Aorta (tissue), 5 donors: ENCODE data around the gene MAEL. TPM values are rescaled to one million over a fixed set of nuclear protein-coding genes. Genes with fewer than 3 reads are reported as not detected.

Source experiments
- ATAC-seq: fragments of 200-7000 bp; cut with Tn5 transposase; one replicate; pipeline ENCODE4 v1.9.1; 2022; ENCODE audit warnings: moderate library complexity; ENCODE audit not compliant: low FRiP score
- DNase-seq, 2 donors: peaks; one replicate each; pipeline ENCODE4 v3.0.0-alpha.2; 2020
- H3K27ac ChIP-seq, 2 donors: one replicate each; pipeline ENCODE4 v1.5.1; 2013; ENCODE audit warnings: low read length in 2 of 2, mild to moderate bottlenecking in 2 of 2, moderate library complexity in 2 of 2, control low read depth in 1 of 2, inconsistent platforms in 1 of 2, low read depth in 1 of 2
- H3K27me3 ChIP-seq, 2 donors: one replicate each; pipeline ENCODE4 v1.6.1; 2013; ENCODE audit warnings: control low read depth in 1 of 2, low read length in 1 of 2, mild to moderate bottlenecking in 1 of 2, moderate library complexity in 1 of 2; ENCODE audit not compliant: insufficient read depth in 2 of 2, control insufficient read depth in 1 of 2
- H3K36me3 ChIP-seq, 2 donors: one replicate each; pipeline ENCODE4 v1.6.1; 2013; ENCODE audit warnings: control low read depth in 1 of 2, low read length in 1 of 2, mild to moderate bottlenecking in 1 of 2; ENCODE audit not compliant: insufficient read depth in 2 of 2, control insufficient read depth in 1 of 2
- H3K4me1 ChIP-seq, 2 donors: one replicate each; pipeline ENCODE4 v1.6.1; 2013; ENCODE audit warnings: low read length in 2 of 2, control low read depth in 1 of 2, mild to moderate bottlenecking in 1 of 2, moderate library complexity in 1 of 2; ENCODE audit not compliant: insufficient read depth in 2 of 2, control insufficient read depth in 1 of 2
- H3K4me3 ChIP-seq, 2 donors: one replicate each; pipeline ENCODE4 v1.5.1; 2013; ENCODE audit warnings: low read length in 2 of 2, control low read depth in 1 of 2, mild to moderate bottlenecking in 1 of 2
- H3K9me3 ChIP-seq: one replicate; pipeline ENCODE4 v1.6.1; 2013; ENCODE audit warnings: mild to moderate bottlenecking, low read length; ENCODE audit not compliant: control insufficient read depth
- WGBS, 2 donors: extraction: QIAGEN DNeasy Blood & Tissue Kit; methylation state at CpG; one replicate each; pipeline ENCODE4 v1.1.7; 2013; 5-methylcytosine and 5-hydroxymethylcytosine counted together
- intact Hi-C, 2 donors: fragments of 100-400 bp; cut with DNase I; formaldehyde crosslinking; loops; one replicate each; pipeline versions ENCODE4 v1.14.2 to v1.15.0; 2022
- polyA plus RNA-seq, 2 donors: library from polyadenylated mRNA; stranded (reverse); fragments of 200-250 nt; gene quantifications; one replicate each; pipeline ENCODE4 v1.2.3, GENCODE V29; 2013
- total RNA-seq, 2 donors: library from RNA; stranded (reverse); fragmentation: NEBNext Ultra II Directional; extraction: Animal tissue kit (Norgen Biotek cat#: 25700); gene quantifications; one replicate each; pipeline ENCODE4 v1.2.1, GENCODE V29; 2021
- donor health status: healthy with polysubstance abuse.
- donor health status: Bipolar disorder and iron deficiency.
- donor health status: DM: no; HTN: no; CAD: no.
- donor health status: DM: no; HTN: no; CAD: no.
- donor health status: DM: yes; HTN: yes; CAD: no.

The MAEL gene
- total and polyA plus RNA-seq, 4 donors, result 0.28 TPM; not detected in 3

GRCh38 chr1:167056529-167057231 lies 67.6 kb downstream of the MAEL start:
- ATAC-seq, result no peak
- intact Hi-C loops, result loop anchor here (5.0 to 10.0 kb wide), 4 partner anchors 82 to 169 kb away; partner anchors contain the start of gene ILDR2 (in 1 of the 2)
- WGBS, 2 donors, result 56 to 57% methylated on average over 10 of the region's 10 CpGs
- Histone ChIP-seq H3K27me3 (no peaks in the 10 kb centered on the region), H3K9me3 (no peaks in the 10 kb centered on the region), H3K36me3 (no peaks in the 10 kb centered on the region), H3K4me3 (no peak overlapping the region), H3K27ac (no peak overlapping the region), H3K4me1 (no peaks in the 10 kb centered on the region)
- no peak for DNase-seq

- Histone ChIP-seq H3K4me3 (no peak overlapping the region), H3K4me1 (no peaks in the 10 kb centered on the region), H3K27me3 (no peaks in the 10 kb centered on the region), H3K9me3 (no peaks in the 10 kb centered on the region), H3K27ac (no peak overlapping the region), H3K36me3 (no peaks in the 10 kb centered on the region)
- ATAC-seq (no peak), DNase-seq (no peak)
- intact Hi-C loops, result loop anchor here (5.0 to 10.0 kb wide), 4 partner anchors 82 to 170 kb away; partner anchors contain the start of gene ILDR2 (in 1 of the 2)
- WGBS, 2 donors, result 37 to 40% methylated on average over 6 of the region's 6 CpGs
Observed at GRCh38 chr1:167057241-167057688, 68.2 kb downstream of the MAEL start.

- 9 to 11% methylated on average over 17 of the region's 17 CpGs for WGBS, 2 donors
- Histone ChIP-seq H3K4me3 (no peak overlapping the region), H3K4me1 (no peaks in the 10 kb centered on the region), H3K36me3 (no peaks in the 10 kb centered on the region), H3K27ac (no peak overlapping the region), H3K9me3 (no peaks in the 10 kb centered on the region), H3K27me3 (no peaks in the 10 kb centered on the region)
- intact Hi-C loops, result loop anchor here (1.0 to 10.0 kb wide), 5 partner anchors 84 to 175 kb away; partner anchors contain the start of gene ILDR2 (in 1 of the 2)
- peak; percentile 84 for ATAC-seq
- DNase-seq, result peak; percentile 76 to 89
Observed at GRCh38 chr1:167059045-167059808, 70.1 kb downstream of the MAEL start.

- H3K4me1 ChIP-seq, result no peaks in the 10 kb centered on the region
- DNase-seq (no peak), ATAC-seq (no peak)
- H3K9me3 ChIP-seq, result no peaks in the 10 kb centered on the region
- intact Hi-C loops, result loop anchor here (1.0 to 10.0 kb wide), 5 partner anchors 85 to 175 kb away; partner anchors contain the start of gene ILDR2 (in 1 of the 2)
- H3K27me3 ChIP-seq, result no peaks in the 10 kb centered on the region
- H3K4me3 ChIP-seq, result no peak overlapping the region
- WGBS, 2 donors, result 38 to 39% methylated on average over 1 of the region's 1 CpG
- no peak overlapping the region for H3K27ac ChIP-seq
- no peaks in the 10 kb centered on the region for H3K36me3 ChIP-seq
Observed at GRCh38 chr1:167059809-167060107, 70.7 kb downstream of the MAEL start.

GRCh38 chr1:167060141-167061072 lies 71.3 kb downstream of the MAEL start:
- intact Hi-C loops, result no loop called here
- 72% methylated on average over 10 of the region's 10 CpGs for WGBS, 2 donors

GRCh38 chr1:167061073-167061464 lies 72.0 kb downstream of the MAEL start:
- Histone ChIP-seq H3K27ac (no peak overlapping the region), H3K27me3 (no peaks in the 10 kb centered on the region), H3K4me1 (no peaks in the 10 kb centered on the region), H3K4me3 (no peak overlapping the region), H3K36me3 (no peaks in the 10 kb centered on the region), H3K9me3 (no peaks in the 10 kb centered on the region)
- no peak for ATAC-seq
- intact Hi-C loops, result no loop called here
- WGBS, 2 donors, result 83 to 87% methylated on average over 3 of the region's 3 CpGs
- no peak for DNase-seq

More at GRCh38 chr1:167060141-167061072, 71.3 kb downstream of the MAEL start:
- Histone ChIP-seq H3K9me3 (no peaks in the 10 kb centered on the region), H3K36me3 (no peaks in the 10 kb centered on the region), H3K4me3 (no peak overlapping the region), H3K27ac (no peak overlapping the region), H3K27me3 (no peaks in the 10 kb centered on the region), H3K4me1 (no peaks in the 10 kb centered on the region)
- DNase-seq (no peak), ATAC-seq (no peak)

- no peaks in the 10 kb centered on the region for H3K36me3 ChIP-seq
- intact Hi-C loops, result loop anchor here (5.0 kb wide), 3 partner anchors 63 to 468 kb away; no protein-coding TSS in a partner anchor
Observed at GRCh38 chr1:167064621-167065020, 75.5 kb downstream of the MAEL start.

GRCh38 chr1:167065471-167065870 lies 76.4 kb downstream of the MAEL start:
- H3K27me3 ChIP-seq, result no peaks in the 10 kb centered on the region
- no peaks in the 10 kb centered on the region for H3K9me3 ChIP-seq
- DNase-seq (no peak), ATAC-seq (no peak)
- H3K27ac ChIP-seq, result no peak overlapping the region
- no peaks in the 10 kb centered on the region for H3K36me3 ChIP-seq
- no peaks in the 10 kb centered on the region for H3K4me1 ChIP-seq
- WGBS, 2 donors, result 91% methylated on average over 8 of the region's 8 CpGs
- no peak overlapping the region for H3K4me3 ChIP-seq
- intact Hi-C loops, result loop anchor here (5.0 kb wide), 3 partner anchors 62 to 467 kb away; no protein-coding TSS in a partner anchor

More at GRCh38 chr1:167064621-167065020, 75.5 kb downstream of the MAEL start:
- Histone ChIP-seq H3K4me1 (no peaks in the 10 kb centered on the region), H3K27me3 (no peaks in the 10 kb centered on the region), H3K27ac (no peak overlapping the region), H3K9me3 (no peaks in the 10 kb centered on the region), H3K4me3 (no peak overlapping the region)
- ATAC-seq (no peak), DNase-seq (no peak)
- 79 to 80% methylated on average over 9 of the region's 9 CpGs for WGBS, 2 donors
